Neural cell (in vitro differentiated cells): ENCODE measurements around the gene BTBD9.

Experiments used
- EP300 ChIP-seq: fragments of 450-650 bp; conservative IDR thresholded peaks from 2 replicates; pipeline ENCODE4 v1.6.1; 2014; ENCODE audit warnings: antibody characterized with exemption, mild to moderate bottlenecking, moderate library complexity; ENCODE audit not compliant: poor library complexity, severe bottlenecking
- EZH2 ChIP-seq: fragments of 200-600, 300-800 bp; shearing (Covaris generic), sonication (generic); IDR thresholded peaks from 2 replicates; pipeline ENCODE4 v1.6.1; 2014; ENCODE audit warnings: antibody characterized with exemption, low read length, borderline replicate concordance, mild to moderate bottlenecking; ENCODE audit not compliant: insufficient read depth, poor library complexity, severe bottlenecking
- MXI1 ChIP-seq: fragments of 450-650 bp; conservative IDR thresholded peaks from 2 replicates; pipeline ENCODE4 v1.6.1; 2014; ENCODE audit warnings: antibody characterized with exemption, mild to moderate bottlenecking; ENCODE audit not compliant: poor library complexity, severe bottlenecking
- POLR2AphosphoS5 ChIP-seq: IDR thresholded peaks from 2 replicates; pipeline ENCODE4 v1.6.1; 2012
- RAD21 ChIP-seq: fragments of 450-650 bp; conservative IDR thresholded peaks from 2 replicates; pipeline ENCODE4 v1.6.1; 2014; ENCODE audit warnings: antibody characterized with exemption, mild to moderate bottlenecking, moderate library complexity
- SMC3 ChIP-seq: fragments of 450-650 bp; conservative IDR thresholded peaks from 2 replicates; pipeline ENCODE4 v1.6.1; 2014; ENCODE audit warnings: antibody characterized with exemption, mild to moderate bottlenecking, moderate library complexity; ENCODE audit not compliant: poor library complexity
- TAF1 ChIP-seq: IDR thresholded peaks from 2 replicates; pipeline ENCODE4 v1.6.1; 2012; ENCODE audit warnings: low read depth
- TF ChIP-seq, protein P1 (sequence below): fragments of 450-650 bp; IDR thresholded peaks from 2 replicates; pipeline ENCODE4 v1.5.1; 2014; ENCODE audit warnings: antibody characterized with exemption, mild to moderate bottlenecking, moderate library complexity; ENCODE audit not compliant: poor library complexity, severe bottlenecking
- TF ChIP-seq, protein P2 (sequence below): IDR thresholded peaks from 2 replicates; pipeline ENCODE4 v1.6.1; 2012; ENCODE audit warnings: borderline replicate concordance

DNA sequence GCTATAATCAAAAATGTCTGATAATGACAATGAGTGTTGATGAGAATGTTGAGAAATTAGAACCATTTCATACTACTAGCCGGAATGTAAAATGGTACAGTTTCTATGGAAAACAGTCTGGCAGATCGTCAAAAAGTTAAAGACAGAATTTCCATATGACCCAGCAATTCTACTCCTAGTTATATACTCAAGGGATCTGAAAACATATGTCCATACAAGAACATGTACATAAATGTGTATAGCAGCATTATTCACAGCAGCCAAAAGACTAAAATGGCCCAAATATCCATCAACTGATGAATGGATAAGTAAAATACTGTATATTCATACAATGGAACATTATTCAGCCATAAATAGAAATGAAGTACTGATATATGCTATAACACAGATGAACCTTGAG, 236.2 kb downstream of the BTBD9 start:
- TF ChIP-seq, protein P1, sequence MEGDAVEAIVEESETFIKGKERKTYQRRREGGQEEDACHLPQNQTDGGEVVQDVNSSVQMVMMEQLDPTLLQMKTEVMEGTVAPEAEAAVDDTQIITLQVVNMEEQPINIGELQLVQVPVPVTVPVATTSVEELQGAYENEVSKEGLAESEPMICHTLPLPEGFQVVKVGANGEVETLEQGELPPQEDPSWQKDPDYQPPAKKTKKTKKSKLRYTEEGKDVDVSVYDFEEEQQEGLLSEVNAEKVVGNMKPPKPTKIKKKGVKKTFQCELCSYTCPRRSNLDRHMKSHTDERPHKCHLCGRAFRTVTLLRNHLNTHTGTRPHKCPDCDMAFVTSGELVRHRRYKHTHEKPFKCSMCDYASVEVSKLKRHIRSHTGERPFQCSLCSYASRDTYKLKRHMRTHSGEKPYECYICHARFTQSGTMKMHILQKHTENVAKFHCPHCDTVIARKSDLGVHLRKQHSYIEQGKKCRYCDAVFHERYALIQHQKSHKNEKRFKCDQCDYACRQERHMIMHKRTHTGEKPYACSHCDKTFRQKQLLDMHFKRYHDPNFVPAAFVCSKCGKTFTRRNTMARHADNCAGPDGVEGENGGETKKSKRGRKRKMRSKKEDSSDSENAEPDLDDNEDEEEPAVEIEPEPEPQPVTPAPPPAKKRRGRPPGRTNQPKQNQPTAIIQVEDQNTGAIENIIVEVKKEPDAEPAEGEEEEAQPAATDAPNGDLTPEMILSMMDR: no peak
- TF ChIP-seq POLR2AphosphoS5 (no peak), EP300 (no peak), RAD21 (no peak), MXI1 (no peak), EZH2 (no peak), SMC3 (no peak), TAF1 (no peak)
- TF ChIP-seq, protein P2, sequence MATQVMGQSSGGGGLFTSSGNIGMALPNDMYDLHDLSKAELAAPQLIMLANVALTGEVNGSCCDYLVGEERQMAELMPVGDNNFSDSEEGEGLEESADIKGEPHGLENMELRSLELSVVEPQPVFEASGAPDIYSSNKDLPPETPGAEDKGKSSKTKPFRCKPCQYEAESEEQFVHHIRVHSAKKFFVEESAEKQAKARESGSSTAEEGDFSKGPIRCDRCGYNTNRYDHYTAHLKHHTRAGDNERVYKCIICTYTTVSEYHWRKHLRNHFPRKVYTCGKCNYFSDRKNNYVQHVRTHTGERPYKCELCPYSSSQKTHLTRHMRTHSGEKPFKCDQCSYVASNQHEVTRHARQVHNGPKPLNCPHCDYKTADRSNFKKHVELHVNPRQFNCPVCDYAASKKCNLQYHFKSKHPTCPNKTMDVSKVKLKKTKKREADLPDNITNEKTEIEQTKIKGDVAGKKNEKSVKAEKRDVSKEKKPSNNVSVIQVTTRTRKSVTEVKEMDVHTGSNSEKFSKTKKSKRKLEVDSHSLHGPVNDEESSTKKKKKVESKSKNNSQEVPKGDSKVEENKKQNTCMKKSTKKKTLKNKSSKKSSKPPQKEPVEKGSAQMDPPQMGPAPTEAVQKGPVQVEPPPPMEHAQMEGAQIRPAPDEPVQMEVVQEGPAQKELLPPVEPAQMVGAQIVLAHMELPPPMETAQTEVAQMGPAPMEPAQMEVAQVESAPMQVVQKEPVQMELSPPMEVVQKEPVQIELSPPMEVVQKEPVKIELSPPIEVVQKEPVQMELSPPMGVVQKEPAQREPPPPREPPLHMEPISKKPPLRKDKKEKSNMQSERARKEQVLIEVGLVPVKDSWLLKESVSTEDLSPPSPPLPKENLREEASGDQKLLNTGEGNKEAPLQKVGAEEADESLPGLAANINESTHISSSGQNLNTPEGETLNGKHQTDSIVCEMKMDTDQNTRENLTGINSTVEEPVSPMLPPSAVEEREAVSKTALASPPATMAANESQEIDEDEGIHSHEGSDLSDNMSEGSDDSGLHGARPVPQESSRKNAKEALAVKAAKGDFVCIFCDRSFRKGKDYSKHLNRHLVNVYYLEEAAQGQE: no peak
